Loucy (cell line): Measurements from ENCODE around the gene NAV1.

Experiments
- H2AFZ ChIP-seq: fragments of 200-600 bp; sonication (generic); 2 replicates; pipeline ENCODE4 v1.6.0; 2016; ENCODE audit warnings: antibody characterized with exemption, mild to moderate bottlenecking, low read length, moderate library complexity
- H3F3A ChIP-seq: fragments of 200-600 bp; 2 replicates; pipeline ENCODE4 v1.6.0; 2016; ENCODE audit warnings: antibody characterized with exemption, low read depth, mild to moderate bottlenecking
- H3K27me3 ChIP-seq: fragments of 200-600 bp; sonication (generic); 2 replicates; pipeline ENCODE4 v1.6.1; 2014; ENCODE audit warnings: low read length, mild to moderate bottlenecking; ENCODE audit not compliant: insufficient read depth, poor library complexity, severe bottlenecking
- H3K36me3 ChIP-seq: fragments of 200-600 bp; sonication (generic); 2 replicates; pipeline ENCODE4 v1.6.1; 2016; ENCODE audit warnings: low read length; ENCODE audit not compliant: insufficient read depth
- H3K4me1 ChIP-seq: fragments of 200-600 bp; sonication (generic); 2 replicates; pipeline ENCODE4 v1.5.1; 2014; ENCODE audit warnings: low read length, mild to moderate bottlenecking; ENCODE audit not compliant: insufficient read depth, poor library complexity, severe bottlenecking
- H3K4me2 ChIP-seq: fragments of 200-600 bp; sonication (generic); 2 replicates; pipeline ENCODE4 v1.6.0; 2014; ENCODE audit warnings: antibody characterized with exemption, low read length, low read depth, mild to moderate bottlenecking; ENCODE audit not compliant: poor library complexity, severe bottlenecking
- H3K4me3 ChIP-seq: fragments of 200-600 bp; sonication (generic); 2 replicates; pipeline ENCODE4 v1.5.1; 2014; ENCODE audit warnings: low read length, mild to moderate bottlenecking, mixed read lengths; ENCODE audit not compliant: poor library complexity, severe bottlenecking
- H3K79me2 ChIP-seq: fragments of 200-600 bp; sonication (generic); 2 replicates; pipeline ENCODE4 v1.6.1; 2014; ENCODE audit warnings: low read length; ENCODE audit not compliant: insufficient read depth
- H3K9ac ChIP-seq: fragments of 200-600 bp; sonication (generic); 2 replicates; pipeline ENCODE4 v1.6.0; 2014; ENCODE audit warnings: mild to moderate bottlenecking, low read depth, low read length, moderate library complexity; ENCODE audit not compliant: poor library complexity, severe bottlenecking
- H3K9me2 ChIP-seq: fragments of 200-600 bp; sonication (generic); replicated peaks from 2 replicates; pipeline ENCODE4 v1.6.1; 2016; ENCODE audit warnings: low read depth, low read length, mixed read lengths
- H3K9me3 ChIP-seq: fragments of 200-600 bp; sonication (generic); 2 replicates; pipeline ENCODE4 v1.6.1; 2014; ENCODE audit warnings: mild to moderate bottlenecking, antibody characterized with exemption, low read length, low read depth; ENCODE audit not compliant: insufficient read depth
- H4K20me1 ChIP-seq: fragments of 200-600 bp; sonication (generic); 2 replicates; pipeline ENCODE4 v1.6.0; 2014; ENCODE audit warnings: antibody characterized with exemption, low read length, mild to moderate bottlenecking; ENCODE audit not compliant: insufficient read depth, poor library complexity, severe bottlenecking
- CTCF ChIP-seq: fragments of 200-600 bp; sonication (generic); conservative IDR thresholded peaks from 2 replicates; pipeline ENCODE4 v1.5.1; 2014; ENCODE audit warnings: mild to moderate bottlenecking, antibody characterized with exemption, low read length
- EZH2phosphoT487 ChIP-seq: fragments of 200-600 bp; IDR thresholded peaks from 2 replicates; pipeline ENCODE4 v1.6.1; 2018; ENCODE audit warnings: antibody characterized with exemption, mild to moderate bottlenecking, moderate library complexity, borderline replicate concordance

Gene NAV1

GRCh38 chr1:201538612-201539551, at the start of gene NAV1:
Gene NAV1, plus strand, starts transcription at chr1:201539127. Its CDS starts 83,758 bp downstream, at chr1:201622885.
- H3K4me3 ChIP-seq: peak within 1 kb of the TSS; percentile 78
- TF ChIP-seq CTCF (no peak), EZH2phosphoT487 (no peak)
- no peaks in the 10 kb centered on the region for H3K9me2 ChIP-seq
- H3K79me2 ChIP-seq: no peaks in the 10 kb centered on the region
- peaks cover 9% of the 10 kb centered on the region for H3K4me1 ChIP-seq
- H3K9ac ChIP-seq: peak within 1 kb of the TSS; percentile 60
- H3K36me3 ChIP-seq: no peaks in the 10 kb centered on the region
- H3K27me3 ChIP-seq: peaks cover 29% of the 10 kb centered on the region
- no peaks in the 10 kb centered on the region for H4K20me1 ChIP-seq
- no peaks in the 10 kb centered on the region for H3K9me3 ChIP-seq
- peak within 1 kb of the TSS; percentile 88 for H2AFZ ChIP-seq
- H3F3A ChIP-seq: no peaks in the 10 kb centered on the region
- H3K4me2 ChIP-seq: peak within 1 kb of the TSS; percentile 77

GRCh38 chr1:201489643-201490261, 49.2 kb upstream of the NAV1 start:
- no peak for TF ChIP-seq EZH2phosphoT487
- TF ChIP-seq CTCF: no peak
- no peaks in the 10 kb centered on the region for H3F3A ChIP-seq
- no peak overlapping the region for H3K4me2 ChIP-seq
- no peaks in the 10 kb centered on the region for H3K9me3 ChIP-seq
- H3K9ac ChIP-seq: no peak overlapping the region
- H2AFZ ChIP-seq: no peak overlapping the region
- no peak overlapping the region for H3K4me3 ChIP-seq
- peaks cover 82% of the 10 kb centered on the region; the same call in 1 of the 2 replicates for H3K36me3 ChIP-seq
- peaks cover 8% of the 10 kb centered on the region for H3K4me1 ChIP-seq
- no peaks in the 10 kb centered on the region for H4K20me1 ChIP-seq
- no peaks in the 10 kb centered on the region; the same call in 1 of the 2 replicates for H3K79me2 ChIP-seq
- no peaks in the 10 kb centered on the region for H3K27me3 ChIP-seq
- H3K9me2 ChIP-seq: no peaks in the 10 kb centered on the region

GRCh38 chr1:201490708-201491131, 48.2 kb upstream of the NAV1 start:
- H3K79me2 ChIP-seq: no peaks in the 10 kb centered on the region; the same call in 1 of the 2 replicates
- H3K4me3 ChIP-seq: no peak overlapping the region
- H2AFZ ChIP-seq: no peak overlapping the region
- peaks cover 82% of the 10 kb centered on the region; the same call in 1 of the 2 replicates for H3K36me3 ChIP-seq
- TF ChIP-seq EZH2phosphoT487 (no peak), CTCF (no peak)
- no peak overlapping the region for H3K4me2 ChIP-seq
- no peaks in the 10 kb centered on the region for H3K9me2 ChIP-seq
- no peaks in the 10 kb centered on the region for H3K27me3 ChIP-seq
- H3F3A ChIP-seq: no peaks in the 10 kb centered on the region
- no peaks in the 10 kb centered on the region for H3K9me3 ChIP-seq
- no peaks in the 10 kb centered on the region for H4K20me1 ChIP-seq
- peaks cover 8% of the 10 kb centered on the region for H3K4me1 ChIP-seq
- H3K9ac ChIP-seq: no peak overlapping the region
